Keratinocyte (primary cell): ENCODE results near the gene PSMB7.

Experiments
- EZH2 ChIP-seq: IDR thresholded peaks from one replicate; pipeline ENCODE4 v1.6.1; 2012; ENCODE audit warnings: inconsistent platforms, mild to moderate bottlenecking, low read length, moderate library complexity
- TF ChIP-seq, protein P1 (sequence below), 3 experiments: IDR thresholded peaks in 1 of 3; conservative IDR thresholded peaks in 1 of 3; optimal IDR thresholded peaks in 1 of 3; 2 replicates in 2 of 3; 3 replicates in 1 of 3; pipeline versions ENCODE3 to v1.5.1; 2011; ENCODE audit warnings: low read length in 3 of 3, mild to moderate bottlenecking in 3 of 3, moderate library complexity in 2 of 3, control low read depth in 1 of 3, inconsistent platforms in 1 of 3; ENCODE audit not compliant: insufficient read depth in 2 of 3; ENCODE audit errors: extremely low read depth in 1 of 3

DNA sequence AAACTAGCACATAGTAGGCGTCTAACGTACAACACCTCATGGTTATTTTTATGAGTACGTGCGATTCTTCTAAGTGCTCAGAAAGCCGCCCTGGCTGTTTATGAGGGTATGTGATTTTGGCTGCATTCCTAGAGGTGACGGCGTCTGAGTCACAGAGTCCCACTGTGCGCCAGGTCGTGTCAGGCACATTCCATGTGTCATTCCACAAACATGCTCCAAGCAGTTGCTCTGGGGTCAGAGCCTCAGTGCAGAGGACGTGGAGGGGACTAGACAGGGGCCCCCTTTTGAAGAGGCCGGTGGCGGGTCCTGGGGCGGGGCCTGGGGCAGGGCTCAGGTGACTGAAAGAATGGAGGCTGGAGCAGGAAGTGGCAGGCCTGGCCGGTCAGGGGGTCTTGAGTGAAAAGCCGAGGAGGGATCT, 105.6 kb downstream of the PSMB7 start:
- TF ChIP-seq, protein P1, sequence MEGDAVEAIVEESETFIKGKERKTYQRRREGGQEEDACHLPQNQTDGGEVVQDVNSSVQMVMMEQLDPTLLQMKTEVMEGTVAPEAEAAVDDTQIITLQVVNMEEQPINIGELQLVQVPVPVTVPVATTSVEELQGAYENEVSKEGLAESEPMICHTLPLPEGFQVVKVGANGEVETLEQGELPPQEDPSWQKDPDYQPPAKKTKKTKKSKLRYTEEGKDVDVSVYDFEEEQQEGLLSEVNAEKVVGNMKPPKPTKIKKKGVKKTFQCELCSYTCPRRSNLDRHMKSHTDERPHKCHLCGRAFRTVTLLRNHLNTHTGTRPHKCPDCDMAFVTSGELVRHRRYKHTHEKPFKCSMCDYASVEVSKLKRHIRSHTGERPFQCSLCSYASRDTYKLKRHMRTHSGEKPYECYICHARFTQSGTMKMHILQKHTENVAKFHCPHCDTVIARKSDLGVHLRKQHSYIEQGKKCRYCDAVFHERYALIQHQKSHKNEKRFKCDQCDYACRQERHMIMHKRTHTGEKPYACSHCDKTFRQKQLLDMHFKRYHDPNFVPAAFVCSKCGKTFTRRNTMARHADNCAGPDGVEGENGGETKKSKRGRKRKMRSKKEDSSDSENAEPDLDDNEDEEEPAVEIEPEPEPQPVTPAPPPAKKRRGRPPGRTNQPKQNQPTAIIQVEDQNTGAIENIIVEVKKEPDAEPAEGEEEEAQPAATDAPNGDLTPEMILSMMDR (optimal IDR thresholded peaks at IDR 0.05 in 1 of 3, IDR thresholded peaks at IDR 0.05 in 1 of 3, conservative IDR thresholded peaks at IDR 0.05 in 1 of 3; ENCODE audit: extremely low read depth in 1 of 3, insufficient read depth in 2 of 3, low read length in 3 of 3): no peak
- TF ChIP-seq EZH2: no peak
